ENCODE measurements around the gene GLIS2.

GLIS2 gene

GRCh38 chr16:4319454-4320421, 3.9 kb downstream of the GLIS2 start:
- ChIA-PET CTCF (interaction anchor here (0.9 to 1.1 kb wide), 2 partner anchors 10 to 11 kb away, joined by 3 read pairs; no protein-coding TSS in a partner anchor), POLR2A (no interaction called here)
- Histone ChIP-seq H3K9me3 (ENCODE audit: control insufficient read depth, insufficient read depth, low read depth, low read length) (no peaks in the 10 kb centered on the region), H3K4me1 (ENCODE audit: control insufficient read depth, insufficient read depth, low read length) (peaks cover 4% of the 10 kb centered on the region; the same call in 1 of the 2 replicates), H3K36me3 (ENCODE audit: control insufficient read depth in 2 of 2, insufficient read depth in 1 of 2, low read length in 2 of 2) (no peaks in the 10 kb centered on the region), H3K4me3 (ENCODE audit: low read depth, low read length) (no peak overlapping the region), H3K27ac (ENCODE audit: extremely low read depth, low read depth, low read length) (no peak overlapping the region)
- TF ChIP-seq EGR2 (tag by site-specific recombination; IDR thresholded peaks at IDR 0.05; ENCODE audit: low read depth): 0 out of 2 replicates have a peak, but pooled peaks have one; percentile 38
- no peak for TF ChIP-seq ZNF10 (tag by site-specific recombination; IDR thresholded peaks at IDR 0.05)
- peak; percentile 37; the same call in 1 of the 2 replicates for TF ChIP-seq ZNF341 (tag by site-specific recombination; IDR thresholded peaks at IDR 0.05; ENCODE audit: low read depth)
- TF ChIP-seq ZNF449 (tag by site-specific recombination; IDR thresholded peaks at IDR 0.05): no peak
- no peak for TF ChIP-seq FEZF1 (tag by site-specific recombination; IDR thresholded peaks at IDR 0.05)
- no peak for TF ChIP-seq ZBTB49 (tag by site-specific recombination; IDR thresholded peaks at IDR 0.05; ENCODE audit: low read depth)
- peak; percentile 53 for TF ChIP-seq ZFHX2 (tag by site-specific recombination; conservative IDR thresholded peaks at IDR 0.05)
- TF ChIP-seq ZBTB26 (tag by site-specific recombination; optimal IDR thresholded peaks at IDR 0.05): no peak
- TF ChIP-seq ZNF426 (tag by site-specific recombination; IDR thresholded peaks at IDR 0.05): no peak
- TF ChIP-seq GLIS1 (tag by site-specific recombination; IDR thresholded peaks at IDR 0.05): peak; percentile 83
- TF ChIP-seq ZNF416 (tag by site-specific recombination; IDR thresholded peaks at IDR 0.05): no peak
- no peak for TF ChIP-seq ZNF664 (tag by site-specific recombination; IDR thresholded peaks at IDR 0.05)
- TF ChIP-seq ZIC2 (tag by site-specific recombination; IDR thresholded peaks at IDR 0.05): no peak
- TF ChIP-seq ZNF202 (tag by site-specific recombination; IDR thresholded peaks at IDR 0.05; ENCODE audit: borderline replicate concordance): no peak
- peak; percentile 85 for TF ChIP-seq KLF1 (tag by site-specific recombination; IDR thresholded peaks at IDR 0.05)
- TF ChIP-seq ZNF391 (tag by site-specific recombination; IDR thresholded peaks at IDR 0.05; ENCODE audit: borderline replicate concordance, low read depth): no peak
- TF ChIP-seq ZNF350 (tag by site-specific recombination; IDR thresholded peaks at IDR 0.05): no peak
- no peak for TF ChIP-seq ZNF223 (tag by site-specific recombination; IDR thresholded peaks at IDR 0.05)
- TF ChIP-seq ZNF514 (tag by site-specific recombination; IDR thresholded peaks at IDR 0.05): no peak
- TF ChIP-seq ZNF530 (tag by site-specific recombination; IDR thresholded peaks at IDR 0.05; ENCODE audit: low read depth): no peak
- TF ChIP-seq ZBTB7A (tag by site-specific recombination; IDR thresholded peaks at IDR 0.05; ENCODE audit: low read depth): no peak; the same call in 1 of the 2 replicates
- TF ChIP-seq ZNF214 (tag by site-specific recombination; IDR thresholded peaks at IDR 0.05; ENCODE audit: borderline replicate concordance): no peak
- TF ChIP-seq ZFP69B (tag by site-specific recombination; IDR thresholded peaks at IDR 0.05): peak; percentile 54; the same call in 1 of the 2 replicates
- TF ChIP-seq BCL6B (tag by site-specific recombination; IDR thresholded peaks at IDR 0.05): no peak
- no peak for TF ChIP-seq ZNF785 (tag by site-specific recombination; IDR thresholded peaks at IDR 0.05)
- no peak for TF ChIP-seq ZNF558 (tag by site-specific recombination; IDR thresholded peaks at IDR 0.05)
- TF ChIP-seq ZNF621 (tag by site-specific recombination; IDR thresholded peaks at IDR 0.05): no peak
